ENCODE measurements around the gene SAXO2.
"Not testable (repeated sequence)": the region's sequence is repeated elsewhere in the genome, so short reads cannot be mapped to it uniquely, and the experiment has no call there.

DNA sequence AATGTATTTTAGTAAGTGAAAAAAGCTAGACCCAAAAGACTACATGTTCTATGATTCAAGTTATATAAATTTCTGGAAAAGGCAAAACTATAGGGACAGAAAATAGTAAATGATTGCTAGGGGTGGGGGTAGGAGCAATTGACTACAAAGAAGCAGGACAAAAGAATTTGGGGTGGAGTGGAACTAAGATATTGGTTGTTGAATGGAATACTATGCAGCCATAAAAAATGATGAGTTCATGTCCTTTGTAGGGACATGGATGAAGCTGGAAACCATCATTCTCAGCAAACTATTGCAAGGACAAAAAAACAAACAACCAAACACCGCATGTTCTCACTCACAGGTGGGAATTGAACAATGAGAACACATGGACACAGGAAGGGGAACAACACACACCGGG is 25.6 kb downstream of the SAXO2 start:
- TF ChIP-seq, protein P1, sequence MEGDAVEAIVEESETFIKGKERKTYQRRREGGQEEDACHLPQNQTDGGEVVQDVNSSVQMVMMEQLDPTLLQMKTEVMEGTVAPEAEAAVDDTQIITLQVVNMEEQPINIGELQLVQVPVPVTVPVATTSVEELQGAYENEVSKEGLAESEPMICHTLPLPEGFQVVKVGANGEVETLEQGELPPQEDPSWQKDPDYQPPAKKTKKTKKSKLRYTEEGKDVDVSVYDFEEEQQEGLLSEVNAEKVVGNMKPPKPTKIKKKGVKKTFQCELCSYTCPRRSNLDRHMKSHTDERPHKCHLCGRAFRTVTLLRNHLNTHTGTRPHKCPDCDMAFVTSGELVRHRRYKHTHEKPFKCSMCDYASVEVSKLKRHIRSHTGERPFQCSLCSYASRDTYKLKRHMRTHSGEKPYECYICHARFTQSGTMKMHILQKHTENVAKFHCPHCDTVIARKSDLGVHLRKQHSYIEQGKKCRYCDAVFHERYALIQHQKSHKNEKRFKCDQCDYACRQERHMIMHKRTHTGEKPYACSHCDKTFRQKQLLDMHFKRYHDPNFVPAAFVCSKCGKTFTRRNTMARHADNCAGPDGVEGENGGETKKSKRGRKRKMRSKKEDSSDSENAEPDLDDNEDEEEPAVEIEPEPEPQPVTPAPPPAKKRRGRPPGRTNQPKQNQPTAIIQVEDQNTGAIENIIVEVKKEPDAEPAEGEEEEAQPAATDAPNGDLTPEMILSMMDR (IDR thresholded peaks at IDR 0.05; ENCODE audit: low read depth, low read length), result not testable (repeated sequence)
- not testable (repeated sequence) for TF ChIP-seq EZH2phosphoT487 (IDR thresholded peaks at IDR 0.05; ENCODE audit: low read depth)

All from OCI-LY3 (cell line).